Endothelial cell (in vitro differentiated cells): Measurements from ENCODE around the gene CSHL1. TPM values are rescaled to one million over a fixed set of nuclear protein-coding genes. Genes with fewer than 3 reads are reported as not detected.
A peak's percentile ranks its signal among the peaks of the same experiment; 100 is the strongest.

ENCODE experiments used
- DNase-seq: peaks from one replicate; pipeline ENCODE4 v3.0.0; 2021; ENCODE audit warnings: low spot score
- H3K27ac Mint-ChIP-seq: one replicate; pipeline ENCODE4 v1.8.0; 2021; ENCODE audit warnings: mixed read lengths, inconsistent platforms; ENCODE audit not compliant: unreplicated experiment
- H3K27me3 Mint-ChIP-seq: one replicate; pipeline ENCODE4 v1.8.0; 2021; ENCODE audit warnings: mild to moderate bottlenecking, moderate library complexity, mixed read lengths, inconsistent platforms; ENCODE audit not compliant: unreplicated experiment
- H3K36me3 Mint-ChIP-seq: one replicate; pipeline ENCODE4 v1.8.0; 2021; ENCODE audit warnings: mild to moderate bottlenecking, low read depth, mixed read lengths, inconsistent platforms; ENCODE audit not compliant: unreplicated experiment
- H3K4me1 Mint-ChIP-seq: one replicate; pipeline ENCODE4 v1.8.0; 2021; ENCODE audit warnings: mild to moderate bottlenecking, mixed read lengths, inconsistent platforms; ENCODE audit not compliant: unreplicated experiment
- H3K4me3 Mint-ChIP-seq: one replicate; pipeline ENCODE4 v1.8.0; 2021; ENCODE audit warnings: mild to moderate bottlenecking, mixed read lengths, inconsistent platforms; ENCODE audit not compliant: unreplicated experiment
- H3K9me3 Mint-ChIP-seq: one replicate; pipeline ENCODE4 v1.8.0; 2021; ENCODE audit warnings: mixed read lengths, inconsistent platforms; ENCODE audit not compliant: unreplicated experiment
- CTCF ChIP-seq: fragments of 200-600 bp; sonication (generic); IDR thresholded peaks from one replicate; pipeline ENCODE4 v1.5.0; 2021; ENCODE audit warnings: antibody characterized with exemption; ENCODE audit not compliant: unreplicated experiment
- long read RNA-seq: library from polyadenylated mRNA; unstranded; transcript quantifications from one replicate; pipeline ENCODE4 v2.0.0, GENCODE V29; 2020; ENCODE audit not compliant: unreplicated experiment
- total RNA-seq: library from RNA; stranded (reverse); fragmentation: NEBNext Ultra II Directional; extraction: Animal tissue kit (Norgen Biotek cat#: 25700); gene quantifications from one replicate; pipeline ENCODE4 v1.2.1, GENCODE V29; 2021; ENCODE audit not compliant: unreplicated experiment

Gene CSHL1
- total RNA-seq: not detected
- long read RNA-seq: 0 reads

- no peak within 1 kb of the TSS for H3K27ac Mint-ChIP-seq
- H3K27me3 Mint-ChIP-seq: peaks cover 5% of the 10 kb centered on the region
- DNase-seq: no peak
- H3K4me1 Mint-ChIP-seq: no peaks in the 10 kb centered on the region
- H3K36me3 Mint-ChIP-seq: no peaks in the 10 kb centered on the region
- TF ChIP-seq CTCF: no peak
- peak within 1 kb of the TSS; percentile 7 for H3K4me3 Mint-ChIP-seq
- no peaks in the 10 kb centered on the region for H3K9me3 Mint-ChIP-seq
Observed at GRCh38 chr17:63911041-63911635, at the start of gene CSHL1. Gene CSHL1, minus strand, starts transcription at chr17:63911258. Its CDS starts 62 bp downstream, at chr17:63911196.

DNA sequence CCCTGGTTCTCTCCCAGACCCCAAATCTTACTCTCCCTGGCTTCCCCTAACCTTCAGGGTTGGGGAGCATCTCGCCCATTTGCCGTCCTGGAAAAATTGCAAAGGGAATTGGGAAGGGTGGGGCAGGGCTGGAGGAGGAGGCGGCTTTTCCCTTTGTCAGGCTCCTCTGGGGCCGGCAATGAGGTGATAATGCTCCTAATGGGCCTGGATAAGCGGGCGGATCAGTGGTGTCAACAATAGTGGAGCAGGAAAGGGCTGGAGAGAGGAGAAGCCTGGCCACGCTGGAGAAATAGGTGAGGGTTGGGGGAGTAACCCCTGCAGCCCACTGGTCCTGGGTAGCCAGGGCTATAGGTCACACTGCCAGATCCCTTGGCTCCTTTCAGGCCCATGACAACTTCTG is 49.4 kb upstream of the CSHL1 start:
- DNase-seq: no peak
- Mint-ChIP-seq H3K4me3 (no peak overlapping the region), H3K27me3 (peaks cover 7% of the 10 kb centered on the region), H3K27ac (no peak overlapping the region), H3K36me3 (no peaks in the 10 kb centered on the region), H3K4me1 (peaks cover 3% of the 10 kb centered on the region), H3K9me3 (no peaks in the 10 kb centered on the region)
- no peak for TF ChIP-seq CTCF

DNA sequence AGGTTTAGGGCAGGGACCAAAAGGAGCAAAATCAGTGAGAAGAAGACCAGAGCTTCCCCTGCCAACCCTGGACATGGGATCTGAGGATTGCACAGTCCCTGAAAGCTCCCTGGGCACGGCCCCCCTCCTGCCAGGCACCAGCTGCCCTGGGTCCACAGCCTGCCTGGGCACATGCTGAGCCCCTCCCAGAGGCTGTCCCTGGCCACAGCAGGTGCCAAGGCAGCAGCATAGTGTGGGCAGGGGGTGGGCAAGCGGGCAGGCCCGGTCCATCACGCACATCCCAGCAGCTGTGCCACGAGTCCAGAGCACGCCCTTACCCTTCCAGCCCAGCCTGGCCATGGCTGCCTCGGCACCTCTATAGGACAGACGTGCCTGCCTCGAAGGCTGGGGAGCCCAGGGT is 48.9 kb upstream of the CSHL1 start:
- no peaks in the 10 kb centered on the region for H3K9me3 Mint-ChIP-seq
- no peak for DNase-seq
- H3K27me3 Mint-ChIP-seq: peaks cover 7% of the 10 kb centered on the region

GRCh38 chr17:63956296-63956920 is 45.4 kb upstream of the CSHL1 start:
- no peak overlapping the region for H3K4me3 Mint-ChIP-seq
- H3K36me3 Mint-ChIP-seq: no peaks in the 10 kb centered on the region
- H3K27ac Mint-ChIP-seq: no peak overlapping the region
- peaks cover 5% of the 10 kb centered on the region for H3K27me3 Mint-ChIP-seq
- no peaks in the 10 kb centered on the region for H3K9me3 Mint-ChIP-seq
- DNase-seq: no peak
- TF ChIP-seq CTCF: no peak
- no peaks in the 10 kb centered on the region for H3K4me1 Mint-ChIP-seq

More for the DNA sequence above, 48.9 kb upstream of the CSHL1 start:
- no peaks in the 10 kb centered on the region for H3K36me3 Mint-ChIP-seq
- H3K4me1 Mint-ChIP-seq: peaks cover 3% of the 10 kb centered on the region
- no peak overlapping the region for H3K4me3 Mint-ChIP-seq
- TF ChIP-seq CTCF: no peak
- no peak overlapping the region for H3K27ac Mint-ChIP-seq

DNA sequence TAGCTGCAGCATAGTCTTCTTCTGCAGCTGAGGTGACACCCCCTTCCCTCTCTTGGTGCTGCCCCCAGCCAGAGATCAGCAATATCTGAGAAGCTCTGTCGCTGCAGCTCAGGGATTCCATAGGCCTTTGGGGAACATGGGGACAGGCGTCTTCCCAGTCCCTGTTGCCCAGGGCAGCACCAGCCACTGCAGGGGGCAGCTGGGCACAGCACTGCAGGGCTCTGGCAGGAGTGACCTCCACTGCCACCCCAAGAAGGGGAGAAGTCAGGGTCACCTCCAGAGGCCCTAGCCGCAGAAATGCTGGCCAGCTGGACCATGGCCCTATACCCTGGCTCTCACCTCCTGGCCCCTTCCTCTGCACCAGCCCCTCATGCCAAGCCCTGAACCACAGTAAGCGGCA is 44.7 kb upstream of the CSHL1 start:
- Mint-ChIP-seq H3K27me3 (peaks cover 5% of the 10 kb centered on the region), H3K4me1 (no peaks in the 10 kb centered on the region), H3K4me3 (no peak overlapping the region), H3K27ac (no peak overlapping the region), H3K9me3 (no peaks in the 10 kb centered on the region), H3K36me3 (no peaks in the 10 kb centered on the region)
- TF ChIP-seq CTCF: no peak
- DNase-seq: no peak
